SH-SY5Y (cell line): ENCODE measurements around the gene CDH4.

ENCODE experiments used
- GATA2 ChIP-seq: IDR thresholded peaks from 2 replicates; pipeline ENCODE4 v1.6.1; 2011; ENCODE audit warnings: mild to moderate bottlenecking, low read depth, low read length
- GATA3 ChIP-seq: IDR thresholded peaks from 2 replicates; pipeline ENCODE4 v1.6.1; 2011; ENCODE audit warnings: low read depth, mild to moderate bottlenecking, low read length, moderate library complexity

DNA sequence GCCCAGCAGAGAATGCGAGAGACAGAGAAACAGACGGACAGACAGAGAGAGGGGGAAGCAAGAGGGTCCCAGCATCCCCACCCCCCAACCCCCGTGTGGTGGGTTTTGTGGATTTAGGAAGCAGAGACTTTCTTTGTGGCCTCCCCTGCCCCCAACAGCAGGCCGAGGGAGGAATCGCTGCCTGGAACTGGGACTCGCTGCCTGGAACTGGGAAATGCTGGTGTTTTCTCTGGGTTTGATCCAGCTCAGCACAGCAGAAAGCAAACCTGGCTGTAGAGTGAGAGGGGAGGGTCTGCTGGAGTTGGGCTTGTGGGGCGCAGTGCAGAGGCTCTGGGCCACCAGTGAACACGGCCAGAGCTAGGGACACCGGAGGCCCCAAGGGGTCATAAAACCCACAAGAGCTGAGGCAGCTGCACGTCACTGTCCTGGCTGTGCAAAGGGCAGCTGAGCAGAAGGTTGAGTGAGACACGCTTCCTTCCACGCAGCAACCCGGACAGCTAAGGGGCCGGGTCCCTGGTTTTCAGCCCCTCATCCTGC is 631.9 kb downstream of the CDH4 start:
- TF ChIP-seq GATA2 (no peak), GATA3 (no peak)
